ENCODE data around the gene ZNF485.
A peak's percentile ranks its signal among the peaks of the same experiment; 100 is the strongest.
"Not testable (repeated sequence)": the region's sequence is repeated elsewhere in the genome, so short reads cannot be mapped to it uniquely, and the experiment has no call there.

The ZNF485 gene

DNA sequence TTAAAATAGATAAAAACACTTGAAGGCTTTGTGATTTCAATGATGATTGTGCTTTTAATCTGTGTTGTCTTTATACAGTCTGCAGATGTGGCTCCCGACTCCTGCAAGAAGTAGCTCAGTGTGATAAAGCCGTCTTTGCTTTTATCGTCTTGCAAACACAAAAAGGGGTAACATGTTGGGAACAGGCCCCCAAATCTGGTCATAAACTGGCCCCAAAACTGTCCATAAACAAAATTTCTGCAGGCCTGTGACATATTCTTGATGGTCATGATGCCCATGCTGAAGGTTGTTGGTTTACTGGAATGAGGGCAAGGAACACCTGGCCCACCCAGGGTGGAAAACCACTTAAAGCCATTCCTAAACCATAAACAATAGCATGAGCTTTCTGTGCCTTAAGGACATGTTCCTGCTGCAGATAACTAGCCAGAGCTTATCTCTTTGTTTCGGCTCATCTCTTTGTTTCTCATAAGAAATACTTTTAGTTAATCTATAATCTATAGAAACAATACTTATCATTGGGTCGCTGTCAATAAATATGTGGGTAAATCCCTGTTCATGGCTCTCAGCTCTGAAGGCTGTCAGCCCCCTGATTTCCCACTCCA lies 14.8 kb upstream of the ZNF485 start:
- no peak for DNase-seq (ENCODE audit: low read depth in 2 of 2)
- TF ChIP-seq, protein P1, sequence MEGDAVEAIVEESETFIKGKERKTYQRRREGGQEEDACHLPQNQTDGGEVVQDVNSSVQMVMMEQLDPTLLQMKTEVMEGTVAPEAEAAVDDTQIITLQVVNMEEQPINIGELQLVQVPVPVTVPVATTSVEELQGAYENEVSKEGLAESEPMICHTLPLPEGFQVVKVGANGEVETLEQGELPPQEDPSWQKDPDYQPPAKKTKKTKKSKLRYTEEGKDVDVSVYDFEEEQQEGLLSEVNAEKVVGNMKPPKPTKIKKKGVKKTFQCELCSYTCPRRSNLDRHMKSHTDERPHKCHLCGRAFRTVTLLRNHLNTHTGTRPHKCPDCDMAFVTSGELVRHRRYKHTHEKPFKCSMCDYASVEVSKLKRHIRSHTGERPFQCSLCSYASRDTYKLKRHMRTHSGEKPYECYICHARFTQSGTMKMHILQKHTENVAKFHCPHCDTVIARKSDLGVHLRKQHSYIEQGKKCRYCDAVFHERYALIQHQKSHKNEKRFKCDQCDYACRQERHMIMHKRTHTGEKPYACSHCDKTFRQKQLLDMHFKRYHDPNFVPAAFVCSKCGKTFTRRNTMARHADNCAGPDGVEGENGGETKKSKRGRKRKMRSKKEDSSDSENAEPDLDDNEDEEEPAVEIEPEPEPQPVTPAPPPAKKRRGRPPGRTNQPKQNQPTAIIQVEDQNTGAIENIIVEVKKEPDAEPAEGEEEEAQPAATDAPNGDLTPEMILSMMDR (IDR thresholded peaks at IDR 0.05; ENCODE audit: low read depth, low read length): no peak
- no peak overlapping the region for H3K4me3 ChIP-seq (replicated peaks in 1 of 2; ENCODE audit: low read depth in 2 of 2, low read length in 2 of 2)

DNA sequence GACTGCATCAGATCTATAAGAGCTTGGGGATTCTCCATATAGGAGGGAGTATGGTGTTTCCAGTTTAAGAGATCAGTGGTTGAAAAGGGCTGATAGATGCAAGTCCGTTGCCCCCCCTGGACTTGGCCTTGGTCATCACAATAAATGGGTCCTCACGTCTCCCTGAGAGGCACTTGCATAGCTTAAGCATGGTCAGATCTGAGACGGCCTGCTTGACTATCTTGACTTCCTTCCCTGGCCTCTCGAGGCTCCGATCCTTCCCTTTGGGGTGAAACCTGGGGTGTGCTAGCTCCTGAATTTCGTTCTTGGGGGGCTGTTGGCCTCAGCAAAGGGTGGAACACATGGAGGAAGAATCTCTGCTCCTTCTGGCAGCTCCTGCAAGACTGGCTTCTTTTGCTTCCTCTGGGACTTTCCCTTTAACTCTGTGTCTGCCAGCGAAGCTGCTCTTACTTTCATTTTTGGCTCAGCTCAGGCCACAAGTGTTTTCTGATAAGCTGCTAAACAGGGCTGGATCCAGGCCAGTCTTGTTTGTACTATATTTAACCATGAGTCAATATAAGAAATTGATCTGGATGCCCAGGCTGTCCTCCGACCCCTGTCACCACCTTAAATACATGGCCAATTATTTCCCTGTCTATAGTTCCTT lies 11.2 kb upstream of the ZNF485 start:
- H3K4me3 ChIP-seq (replicated peaks in 1 of 2; ENCODE audit: low read depth in 2 of 2, low read length in 2 of 2): peak overlapping the region in 1 of 2 donors; percentile 38
- TF ChIP-seq, protein P1 (IDR thresholded peaks at IDR 0.05; ENCODE audit: low read depth, low read length): no peak
- peak; percentile 63 to 64 for DNase-seq (ENCODE audit: low read depth in 2 of 2)

DNA sequence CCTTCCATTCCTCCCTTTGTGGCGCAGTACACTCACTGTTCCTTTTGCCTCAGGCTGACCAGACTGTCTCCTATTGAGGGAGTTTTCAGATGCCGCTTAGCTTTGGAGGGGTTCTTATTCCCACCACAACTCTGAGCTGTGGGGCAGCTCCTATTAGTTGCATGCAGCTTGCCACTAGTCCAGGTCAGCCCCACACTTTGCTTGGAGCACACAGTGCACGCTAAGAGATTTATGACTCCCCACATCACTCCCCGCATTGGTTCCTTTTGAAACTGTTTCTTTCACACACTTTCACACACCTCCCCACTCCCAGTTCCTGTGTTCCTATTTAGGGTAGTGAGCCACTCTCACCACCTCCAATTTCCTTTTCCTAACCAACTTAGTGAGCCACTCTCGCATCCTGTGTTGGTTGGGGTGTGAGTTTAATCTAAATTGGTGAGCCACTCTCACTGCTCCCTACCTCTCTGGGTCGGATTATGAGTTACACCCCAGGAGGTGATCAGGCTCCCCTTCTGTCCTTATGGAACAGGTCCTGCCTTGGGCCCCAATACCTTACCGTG lies 10.4 kb upstream of the ZNF485 start:
- no peak overlapping the region for H3K4me3 ChIP-seq (replicated peaks in 1 of 2; ENCODE audit: low read depth in 2 of 2, low read length in 2 of 2)
- TF ChIP-seq, protein P1 (IDR thresholded peaks at IDR 0.05; ENCODE audit: low read depth, low read length): no peak
- DNase-seq (ENCODE audit: low read depth in 2 of 2): no peak

DNA sequence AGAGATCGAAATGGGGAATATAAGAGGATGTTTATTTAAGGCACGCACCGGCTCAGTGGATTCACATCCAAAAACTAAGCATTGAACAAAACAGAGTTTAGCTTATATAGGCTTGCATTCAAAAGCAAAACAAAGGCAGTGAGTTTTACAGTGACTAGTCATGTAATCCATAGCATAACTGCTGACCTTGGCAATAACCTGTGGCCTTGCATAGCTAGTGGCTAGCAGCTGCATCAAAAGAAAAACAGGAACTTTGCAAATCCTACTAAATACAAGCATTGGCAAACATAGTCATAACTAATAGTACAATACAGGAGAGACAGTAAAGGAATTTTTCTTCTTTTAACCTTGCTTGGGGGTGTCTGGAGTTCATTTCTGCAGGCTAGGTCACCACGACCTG lies 9.7 kb upstream of the ZNF485 start:
- H3K4me3 ChIP-seq (replicated peaks in 1 of 2; ENCODE audit: low read depth in 2 of 2, low read length in 2 of 2): no peak overlapping the region
- TF ChIP-seq, protein P1 (IDR thresholded peaks at IDR 0.05; ENCODE audit: low read depth, low read length): no peak
- peak in 1 of 2 donors; percentile 12 for DNase-seq (ENCODE audit: low read depth in 2 of 2)

DNA sequence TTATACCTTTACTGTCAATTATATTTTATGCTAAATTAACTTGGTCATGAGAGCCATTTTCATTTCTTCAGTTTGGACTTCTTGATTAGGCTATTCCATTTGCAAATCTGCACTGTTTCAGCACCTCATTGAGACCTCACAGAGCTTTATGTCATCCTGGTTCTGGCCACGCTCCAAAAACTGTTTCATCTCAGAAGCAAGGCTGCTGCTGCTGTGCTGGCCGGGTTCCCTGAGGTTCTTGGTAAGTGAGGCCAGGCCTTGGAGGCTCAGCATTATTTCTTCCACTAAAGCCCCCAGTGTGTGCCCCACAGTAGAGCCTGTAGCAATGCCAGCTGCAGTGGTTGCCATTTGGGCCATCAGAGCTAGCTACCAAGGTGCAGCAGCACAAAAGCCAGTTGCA lies 7.8 kb upstream of the ZNF485 start:
- H3K4me3 ChIP-seq (replicated peaks in 1 of 2; ENCODE audit: low read depth in 2 of 2, low read length in 2 of 2): no peak overlapping the region
- TF ChIP-seq, protein P1 (IDR thresholded peaks at IDR 0.05; ENCODE audit: low read depth, low read length): no peak
- DNase-seq (ENCODE audit: low read depth in 2 of 2): peak; percentile 68 to 73

DNA sequence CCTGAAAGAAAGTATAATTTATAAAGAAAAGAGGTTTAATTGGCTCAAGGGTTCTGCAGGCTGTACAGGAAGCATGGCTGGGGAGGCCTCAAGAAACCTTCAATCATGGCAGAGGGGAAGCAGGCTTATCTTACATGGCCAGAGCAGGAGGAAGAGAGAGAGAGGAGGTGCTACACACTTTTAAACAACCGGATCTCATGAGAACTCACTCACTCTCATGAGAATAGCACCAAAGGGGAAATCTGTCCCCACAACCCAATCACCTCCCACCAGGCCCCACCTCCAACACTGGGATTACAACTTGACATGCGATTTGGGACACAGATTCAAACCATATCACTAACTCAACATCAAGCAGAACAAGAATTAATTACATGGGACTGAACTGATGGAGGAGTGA lies 6.9 kb upstream of the ZNF485 start:
- no peak overlapping the region for H3K4me3 ChIP-seq (replicated peaks in 1 of 2; ENCODE audit: low read depth in 2 of 2, low read length in 2 of 2)
- no peak for DNase-seq (ENCODE audit: low read depth in 2 of 2)
- TF ChIP-seq, protein P1 (IDR thresholded peaks at IDR 0.05; ENCODE audit: low read depth, low read length): no peak

DNA sequence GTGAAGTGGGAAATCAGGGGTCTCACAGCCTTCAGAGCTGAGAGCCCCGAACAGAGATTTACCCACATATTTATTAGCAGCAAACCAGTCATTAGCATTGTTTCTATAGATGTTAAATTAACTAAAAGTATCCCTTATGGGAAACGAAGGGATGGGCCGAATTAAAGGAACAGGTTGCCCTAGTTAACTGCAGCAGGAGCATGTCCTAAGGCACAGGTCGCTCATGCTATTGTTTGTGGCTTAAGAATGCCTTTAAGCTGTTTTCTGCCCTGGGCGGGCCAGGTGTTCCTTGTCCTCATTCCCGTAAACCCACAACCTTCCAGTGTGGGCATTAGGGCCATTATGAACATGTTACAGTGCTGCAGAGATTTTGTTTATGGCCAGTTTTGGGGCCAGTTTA lies 4.7 kb upstream of the ZNF485 start:
- not testable (repeated sequence) for DNase-seq (ENCODE audit: low read depth in 2 of 2); H3K4me3 ChIP-seq (replicated peaks in 1 of 2; ENCODE audit: low read depth in 2 of 2, low read length in 2 of 2)

Data from cardiac fibroblast (primary cell).